ENCODE data around the gene ATP5F1E.
"Not testable (repeated sequence)": the region's sequence is repeated elsewhere in the genome, so short reads cannot be mapped to it uniquely, and the experiment has no call there.

The ATP5F1E gene

GRCh38 chr20:58984691-58985090, 47.4 kb downstream of the ATP5F1E start:
- Histone ChIP-seq H2AFZ (ENCODE audit: low read length) (no peak overlapping the region), H3K4me2 (ENCODE audit: low read length) (peak overlapping the region; percentile 75; the same call in 1 of the 2 replicates), H3K36me3 (ENCODE audit: insufficient read depth, low read length) (peaks cover 44% of the 10 kb centered on the region), H3K4me3 (ENCODE audit: low read depth, low read length, poor library complexity, severe bottlenecking) (peak overlapping the region; percentile 47), H3K4me1 (ENCODE audit: insufficient read depth, low read length, severe bottlenecking) (peaks cover 36% of the 10 kb centered on the region), H3K79me2 (ENCODE audit: insufficient read depth, low read length) (peaks cover 45% of the 10 kb centered on the region), H3F3A (ENCODE audit: insufficient read depth, low read length) (no peaks in the 10 kb centered on the region), H3K27me3 (ENCODE audit: insufficient read depth, low read length) (no peaks in the 10 kb centered on the region), H4K20me1 (ENCODE audit: insufficient read depth, low read length) (no peaks in the 10 kb centered on the region), H3K27ac (ENCODE audit: low read depth, low read length, poor library complexity, severe bottlenecking) (peak overlapping the region; percentile 64), H3K9ac (ENCODE audit: low read length) (no peak overlapping the region; the same call in 1 of the 2 replicates), H3K9me3 (ENCODE audit: low read length) (no peaks in the 10 kb centered on the region), H3K9me2 (ENCODE audit: low read depth, low read length) (no peaks in the 10 kb centered on the region)
- no peak for TF ChIP-seq CTCF (IDR thresholded peaks at IDR 0.05; ENCODE audit: low read length)
- no peak for TF ChIP-seq EZH2 (IDR thresholded peaks at IDR 0.05; ENCODE audit: borderline replicate concordance, low read length)

- Histone ChIP-seq H3K4me2 (ENCODE audit: low read length) (peak overlapping the region; percentile 75; the same call in 1 of the 2 replicates), H3K4me1 (ENCODE audit: insufficient read depth, low read length, severe bottlenecking) (peaks cover 48% of the 10 kb centered on the region), H3K79me2 (ENCODE audit: insufficient read depth, low read length) (peaks cover 45% of the 10 kb centered on the region), H3K4me3 (ENCODE audit: low read depth, low read length, poor library complexity, severe bottlenecking) (peak overlapping the region; percentile 80), H3K36me3 (ENCODE audit: insufficient read depth, low read length) (peaks cover 28% of the 10 kb centered on the region)
- not testable (repeated sequence) for H3K27me3 ChIP-seq (ENCODE audit: insufficient read depth, low read length); H3K9me2 ChIP-seq (ENCODE audit: low read depth, low read length); H3K27ac ChIP-seq (ENCODE audit: low read depth, low read length, poor library complexity, severe bottlenecking); H3K9ac ChIP-seq (ENCODE audit: low read length); H3K9me3 ChIP-seq (ENCODE audit: low read length); H4K20me1 ChIP-seq (ENCODE audit: insufficient read depth, low read length); H3F3A ChIP-seq (ENCODE audit: insufficient read depth, low read length); H2AFZ ChIP-seq (ENCODE audit: low read length)
These were observed 49.0 kb downstream of the ATP5F1E start for GRCh38 chr20:58983115-58983468.

- Histone ChIP-seq H3K27ac (ENCODE audit: low read depth, low read length, poor library complexity, severe bottlenecking) (peak overlapping the region; percentile 48), H2AFZ (ENCODE audit: low read length) (no peak overlapping the region), H3F3A (ENCODE audit: insufficient read depth, low read length) (no peaks in the 10 kb centered on the region), H3K4me3 (ENCODE audit: low read depth, low read length, poor library complexity, severe bottlenecking) (peak overlapping the region; percentile 80), H3K9ac (ENCODE audit: low read length) (peak overlapping the region; percentile 82), H3K9me3 (ENCODE audit: low read length) (no peaks in the 10 kb centered on the region), H3K27me3 (ENCODE audit: insufficient read depth, low read length) (no peaks in the 10 kb centered on the region), H4K20me1 (ENCODE audit: insufficient read depth, low read length) (no peaks in the 10 kb centered on the region), H3K36me3 (ENCODE audit: insufficient read depth, low read length) (peaks cover 23% of the 10 kb centered on the region), H3K79me2 (ENCODE audit: insufficient read depth, low read length) (peaks cover 45% of the 10 kb centered on the region), H3K9me2 (ENCODE audit: low read depth, low read length) (no peaks in the 10 kb centered on the region), H3K4me1 (ENCODE audit: insufficient read depth, low read length, severe bottlenecking) (peaks cover 48% of the 10 kb centered on the region), H3K4me2 (ENCODE audit: low read length) (peak overlapping the region; percentile 75)
- TF ChIP-seq CTCF (IDR thresholded peaks at IDR 0.05; ENCODE audit: low read length), result no peak
- no peak for TF ChIP-seq EZH2 (IDR thresholded peaks at IDR 0.05; ENCODE audit: borderline replicate concordance, low read length)
These were observed 49.6 kb downstream of the ATP5F1E start for GRCh38 chr20:58982406-58983114.
